ENCODE results near the gene NNT.

GRCh38 chr5:43601454-43602260 lies 1.3 kb upstream of the NNT start:
- no peak for TF ChIP-seq EP300 (IDR thresholded peaks at IDR 0.05)
- TF ChIP-seq, protein P1, sequence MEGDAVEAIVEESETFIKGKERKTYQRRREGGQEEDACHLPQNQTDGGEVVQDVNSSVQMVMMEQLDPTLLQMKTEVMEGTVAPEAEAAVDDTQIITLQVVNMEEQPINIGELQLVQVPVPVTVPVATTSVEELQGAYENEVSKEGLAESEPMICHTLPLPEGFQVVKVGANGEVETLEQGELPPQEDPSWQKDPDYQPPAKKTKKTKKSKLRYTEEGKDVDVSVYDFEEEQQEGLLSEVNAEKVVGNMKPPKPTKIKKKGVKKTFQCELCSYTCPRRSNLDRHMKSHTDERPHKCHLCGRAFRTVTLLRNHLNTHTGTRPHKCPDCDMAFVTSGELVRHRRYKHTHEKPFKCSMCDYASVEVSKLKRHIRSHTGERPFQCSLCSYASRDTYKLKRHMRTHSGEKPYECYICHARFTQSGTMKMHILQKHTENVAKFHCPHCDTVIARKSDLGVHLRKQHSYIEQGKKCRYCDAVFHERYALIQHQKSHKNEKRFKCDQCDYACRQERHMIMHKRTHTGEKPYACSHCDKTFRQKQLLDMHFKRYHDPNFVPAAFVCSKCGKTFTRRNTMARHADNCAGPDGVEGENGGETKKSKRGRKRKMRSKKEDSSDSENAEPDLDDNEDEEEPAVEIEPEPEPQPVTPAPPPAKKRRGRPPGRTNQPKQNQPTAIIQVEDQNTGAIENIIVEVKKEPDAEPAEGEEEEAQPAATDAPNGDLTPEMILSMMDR (IDR thresholded peaks at IDR 0.05), result no peak
- TF ChIP-seq POLR2A (IDR thresholded peaks at IDR 0.05), result no peak
